GM23338 (cell line): ENCODE data around the gene AP2B1. TPM values are rescaled to one million over a fixed set of nuclear protein-coding genes. Genes with fewer than 3 reads are reported as not detected.

Experiments used
- ATAC-seq: fragments of 200-7000 bp; cut with Tn5 transposase; 3 replicates; pipeline ENCODE4 v1.9.1; 2020
- DNase-seq: peaks from one replicate; pipeline ENCODE4 v3.0.0-alpha.2; 2015; ENCODE audit warnings: low spot score
- H2AFZ ChIP-seq: fragments of 200-600 bp; sonication (generic); 2 replicates; pipeline ENCODE4 v1.8.0; 2016; ENCODE audit warnings: antibody characterized with exemption, mild to moderate bottlenecking, moderate library complexity
- H3F3A ChIP-seq: fragments of 200-600 bp; sonication (generic); replicated peaks from 2 replicates; pipeline ENCODE4 v1.8.0; 2017; ENCODE audit warnings: antibody characterized with exemption, mixed run types, low read depth
- H3K27ac ChIP-seq: fragments of 200-600 bp; sonication (generic); 2 replicates; pipeline ENCODE4 v1.6.1; 2016; ENCODE audit warnings: low read depth
- H3K27me3 ChIP-seq: fragments of 200-600 bp; sonication (generic); 2 replicates; pipeline ENCODE4 v1.8.0; 2016; ENCODE audit warnings: mild to moderate bottlenecking, mixed run types, moderate library complexity; ENCODE audit not compliant: insufficient read depth
- H3K36me3 ChIP-seq: fragments of 200-600 bp; sonication (generic); 2 replicates; pipeline ENCODE4 v1.8.0; 2016; ENCODE audit warnings: mild to moderate bottlenecking; ENCODE audit not compliant: insufficient read depth
- H3K4me1 ChIP-seq: fragments of 200-600 bp; sonication (generic); 2 replicates; pipeline ENCODE4 v1.8.0; 2016; ENCODE audit warnings: mild to moderate bottlenecking, moderate library complexity; ENCODE audit not compliant: insufficient read depth
- H3K4me2 ChIP-seq: fragments of 200-600 bp; sonication (generic); 2 replicates; pipeline ENCODE4 v1.7.1; 2017; ENCODE audit warnings: mixed run types
- H3K4me3 ChIP-seq: fragments of 200-600 bp; sonication (generic); 2 replicates; pipeline ENCODE4 v1.6.1; 2016; ENCODE audit warnings: mixed run types
- H3K79me2 ChIP-seq: fragments of 200-600 bp; sonication (generic); replicated peaks from 2 replicates; pipeline ENCODE4 v1.8.0; 2017; ENCODE audit warnings: mild to moderate bottlenecking; ENCODE audit not compliant: insufficient read depth
- H3K9me2 ChIP-seq: fragments of 200-600 bp; sonication (generic); 2 replicates; pipeline ENCODE4 v1.8.0; 2017; ENCODE audit not compliant: insufficient read depth
- H4K20me1 ChIP-seq: fragments of 200-600 bp; sonication (generic); replicated peaks from 2 replicates; pipeline ENCODE4 v1.8.0; 2017; ENCODE audit warnings: mild to moderate bottlenecking; ENCODE audit not compliant: insufficient read depth
- H3K27ac Mint-ChIP-seq: 2 replicates; pipeline ENCODE4 v1.8.0; 2020; ENCODE audit warnings: inconsistent platforms, mild to moderate bottlenecking, moderate library complexity, mixed read lengths
- H3K27me3 Mint-ChIP-seq: 3 replicates; pipeline ENCODE4 v1.8.0; 2022; ENCODE audit warnings: low read depth, mild to moderate bottlenecking, moderate library complexity, mixed read lengths, inconsistent platforms; ENCODE audit not compliant: insufficient read depth, poor library complexity
- H3K36me3 Mint-ChIP-seq: 3 replicates; pipeline ENCODE4 v1.8.0; 2021; ENCODE audit warnings: low read depth, mild to moderate bottlenecking, inconsistent platforms, moderate library complexity, mixed read lengths
- H3K4me1 Mint-ChIP-seq: 3 replicates; pipeline ENCODE4 v1.8.0; 2020; ENCODE audit warnings: mild to moderate bottlenecking, inconsistent platforms, mixed read lengths
- H3K4me3 Mint-ChIP-seq: 3 replicates; pipeline ENCODE4 v1.8.0; 2021; ENCODE audit warnings: moderate library complexity, mild to moderate bottlenecking, inconsistent platforms, mixed read lengths
- H3K9me3 Mint-ChIP-seq: 3 replicates; pipeline ENCODE4 v1.8.0; 2020; ENCODE audit warnings: moderate library complexity, mild to moderate bottlenecking, inconsistent platforms, mixed read lengths
- CREB1 ChIP-seq: fragments of 250-450 bp; sonication (Bioruptor Pico); IDR thresholded peaks from 2 replicates; pipeline ENCODE4 v1.5.0; 2020; ENCODE audit warnings: low read depth, mild to moderate bottlenecking, moderate library complexity
- ETS1 ChIP-seq: IDR thresholded peaks from 2 replicates; pipeline ENCODE4 v1.6.1; 2016; ENCODE audit warnings: antibody characterized with exemption
- EZH2 ChIP-seq: fragments of 200-600 bp; sonication (generic); IDR thresholded peaks from one replicate; pipeline ENCODE4 v1.8.0; 2017; ENCODE audit warnings: antibody characterized with exemption, mild to moderate bottlenecking, low read depth; ENCODE audit not compliant: unreplicated experiment
- EZH2phosphoT487 ChIP-seq: fragments of 200-600 bp; sonication (generic); IDR thresholded peaks from one replicate; pipeline ENCODE4 v1.8.1; 2018; ENCODE audit warnings: antibody characterized with exemption; ENCODE audit not compliant: unreplicated experiment
- JUNB ChIP-seq: IDR thresholded peaks from one replicate; pipeline ENCODE4 v1.6.1; 2016; ENCODE audit warnings: antibody characterized with exemption; ENCODE audit not compliant: unreplicated experiment
- NANOG ChIP-seq: IDR thresholded peaks from 2 replicates; pipeline ENCODE4 v1.6.1; 2016; ENCODE audit warnings: antibody characterized with exemption, borderline replicate concordance
- POLR2AphosphoS5 ChIP-seq: IDR thresholded peaks from 2 replicates; pipeline ENCODE4 v1.6.1; 2016; ENCODE audit warnings: antibody characterized with exemption, low read depth
- REST ChIP-seq: IDR thresholded peaks from one replicate; pipeline ENCODE4 v1.6.1; 2018; ENCODE audit warnings: antibody characterized with exemption; ENCODE audit not compliant: unreplicated experiment
- STAT1 ChIP-seq: IDR thresholded peaks from one replicate; pipeline ENCODE4 v1.6.1; 2016; ENCODE audit warnings: antibody characterized with exemption; ENCODE audit not compliant: unreplicated experiment
- ZNF114 ChIP-seq: fragments of 250-450 bp; sonication (Bioruptor Pico); IDR thresholded peaks from 2 replicates; pipeline ENCODE4 v1.5.0; 2020; ENCODE audit warnings: mild to moderate bottlenecking, moderate library complexity
- ZNF331 ChIP-seq: fragments of 250-450 bp; sonication (Bioruptor Pico); IDR thresholded peaks from 2 replicates; pipeline ENCODE4 v1.5.0; 2020; ENCODE audit warnings: low read depth, mild to moderate bottlenecking, moderate library complexity
- polyA plus RNA-seq: library from polyadenylated mRNA; unstranded; fragments of >200 nt; fragmentation: Nextera tagmentation; extraction: Ambion mirVana; gene quantifications from 2 replicates; pipeline ENCODE4 v1.2.1, GENCODE V29; 2016
- total RNA-seq: library from RNA; depleted of rRNA; stranded (reverse); fragments of >200 nt; shearing (Covaris generic); gene quantifications from 2 replicates; pipeline ENCODE4 v1.2.3, GENCODE V29; 2014
- TF ChIP-seq, protein P1 (sequence below): fragments of 250-450 bp; sonication (Bioruptor Pico); IDR thresholded peaks from 2 replicates; pipeline ENCODE4 v1.5.0; 2020; ENCODE audit warnings: mild to moderate bottlenecking, moderate library complexity
- TF ChIP-seq, protein P2 (sequence below), 2 experiments: fragments of 200-600 bp in 1 of 2; sonication (generic) in 1 of 2; conservative IDR thresholded peaks; 2 replicates each; pipeline versions ENCODE4 v1.5.1 to v1.6.1; 2016 to 2017; ENCODE audit warnings: antibody characterized with exemption in 2 of 2, low read depth in 2 of 2, mild to moderate bottlenecking in 2 of 2, moderate library complexity in 1 of 2

The AP2B1 gene
- total and polyA plus RNA-seq, 2 experiments from 2014 or later, result 89.7 to 144 TPM

DNA sequence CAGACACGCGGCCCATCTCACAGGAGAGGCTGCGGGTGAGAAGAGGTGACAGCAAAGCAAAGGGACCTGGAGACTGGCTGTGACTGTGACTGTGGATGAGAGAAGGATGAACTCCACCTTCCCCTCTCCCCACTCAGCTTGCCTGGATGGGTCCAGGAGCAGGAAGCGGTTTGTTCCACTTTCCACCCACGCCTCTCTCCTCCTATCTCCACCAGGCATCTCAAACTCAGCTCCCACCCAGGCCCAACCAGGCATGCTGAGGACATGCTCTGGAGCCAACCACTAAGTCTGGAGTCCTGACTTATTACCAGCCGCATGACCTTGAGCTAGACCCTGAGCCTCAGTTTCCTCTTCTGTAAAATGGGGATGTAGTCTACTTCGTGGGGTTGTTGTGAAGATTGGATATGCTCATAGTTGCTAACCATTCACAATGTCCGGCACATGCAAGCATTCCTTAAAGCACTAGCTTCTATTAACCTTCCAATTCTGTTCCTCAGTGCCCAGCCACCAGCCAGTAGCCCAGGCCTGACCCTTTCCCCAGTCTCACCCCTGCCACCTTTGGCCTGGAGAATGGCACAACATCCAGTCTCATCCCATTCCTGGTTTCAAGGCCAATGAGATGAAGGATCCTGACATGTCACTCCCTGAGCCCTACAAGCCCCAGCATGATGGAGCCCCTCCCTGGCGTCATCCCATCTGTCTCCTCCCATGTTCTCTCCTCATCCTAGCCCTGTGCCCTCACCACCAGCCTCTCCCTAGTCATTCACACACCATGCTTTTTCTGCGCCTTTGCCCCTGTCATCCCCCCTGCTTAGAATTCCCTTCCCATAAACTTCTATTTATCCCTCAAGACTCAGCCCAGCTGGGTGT lies 163.6 kb downstream of the AP2B1 start:
- peak overlapping the region; percentile 97 for H2AFZ ChIP-seq
- no peak overlapping the region for H3K27ac ChIP-seq
- TF ChIP-seq STAT1 (no peak), ZNF114 (CRISPR knock-in tag) (no peak), JUNB (no peak), EZH2phosphoT487 (no peak), ETS1 (no peak), CREB1 (CRISPR knock-in tag) (no peak), NANOG (no peak), ZNF331 (CRISPR knock-in tag) (no peak), REST (no peak), EZH2 (no peak), POLR2AphosphoS5 (no peak)
- TF ChIP-seq, protein P1, sequence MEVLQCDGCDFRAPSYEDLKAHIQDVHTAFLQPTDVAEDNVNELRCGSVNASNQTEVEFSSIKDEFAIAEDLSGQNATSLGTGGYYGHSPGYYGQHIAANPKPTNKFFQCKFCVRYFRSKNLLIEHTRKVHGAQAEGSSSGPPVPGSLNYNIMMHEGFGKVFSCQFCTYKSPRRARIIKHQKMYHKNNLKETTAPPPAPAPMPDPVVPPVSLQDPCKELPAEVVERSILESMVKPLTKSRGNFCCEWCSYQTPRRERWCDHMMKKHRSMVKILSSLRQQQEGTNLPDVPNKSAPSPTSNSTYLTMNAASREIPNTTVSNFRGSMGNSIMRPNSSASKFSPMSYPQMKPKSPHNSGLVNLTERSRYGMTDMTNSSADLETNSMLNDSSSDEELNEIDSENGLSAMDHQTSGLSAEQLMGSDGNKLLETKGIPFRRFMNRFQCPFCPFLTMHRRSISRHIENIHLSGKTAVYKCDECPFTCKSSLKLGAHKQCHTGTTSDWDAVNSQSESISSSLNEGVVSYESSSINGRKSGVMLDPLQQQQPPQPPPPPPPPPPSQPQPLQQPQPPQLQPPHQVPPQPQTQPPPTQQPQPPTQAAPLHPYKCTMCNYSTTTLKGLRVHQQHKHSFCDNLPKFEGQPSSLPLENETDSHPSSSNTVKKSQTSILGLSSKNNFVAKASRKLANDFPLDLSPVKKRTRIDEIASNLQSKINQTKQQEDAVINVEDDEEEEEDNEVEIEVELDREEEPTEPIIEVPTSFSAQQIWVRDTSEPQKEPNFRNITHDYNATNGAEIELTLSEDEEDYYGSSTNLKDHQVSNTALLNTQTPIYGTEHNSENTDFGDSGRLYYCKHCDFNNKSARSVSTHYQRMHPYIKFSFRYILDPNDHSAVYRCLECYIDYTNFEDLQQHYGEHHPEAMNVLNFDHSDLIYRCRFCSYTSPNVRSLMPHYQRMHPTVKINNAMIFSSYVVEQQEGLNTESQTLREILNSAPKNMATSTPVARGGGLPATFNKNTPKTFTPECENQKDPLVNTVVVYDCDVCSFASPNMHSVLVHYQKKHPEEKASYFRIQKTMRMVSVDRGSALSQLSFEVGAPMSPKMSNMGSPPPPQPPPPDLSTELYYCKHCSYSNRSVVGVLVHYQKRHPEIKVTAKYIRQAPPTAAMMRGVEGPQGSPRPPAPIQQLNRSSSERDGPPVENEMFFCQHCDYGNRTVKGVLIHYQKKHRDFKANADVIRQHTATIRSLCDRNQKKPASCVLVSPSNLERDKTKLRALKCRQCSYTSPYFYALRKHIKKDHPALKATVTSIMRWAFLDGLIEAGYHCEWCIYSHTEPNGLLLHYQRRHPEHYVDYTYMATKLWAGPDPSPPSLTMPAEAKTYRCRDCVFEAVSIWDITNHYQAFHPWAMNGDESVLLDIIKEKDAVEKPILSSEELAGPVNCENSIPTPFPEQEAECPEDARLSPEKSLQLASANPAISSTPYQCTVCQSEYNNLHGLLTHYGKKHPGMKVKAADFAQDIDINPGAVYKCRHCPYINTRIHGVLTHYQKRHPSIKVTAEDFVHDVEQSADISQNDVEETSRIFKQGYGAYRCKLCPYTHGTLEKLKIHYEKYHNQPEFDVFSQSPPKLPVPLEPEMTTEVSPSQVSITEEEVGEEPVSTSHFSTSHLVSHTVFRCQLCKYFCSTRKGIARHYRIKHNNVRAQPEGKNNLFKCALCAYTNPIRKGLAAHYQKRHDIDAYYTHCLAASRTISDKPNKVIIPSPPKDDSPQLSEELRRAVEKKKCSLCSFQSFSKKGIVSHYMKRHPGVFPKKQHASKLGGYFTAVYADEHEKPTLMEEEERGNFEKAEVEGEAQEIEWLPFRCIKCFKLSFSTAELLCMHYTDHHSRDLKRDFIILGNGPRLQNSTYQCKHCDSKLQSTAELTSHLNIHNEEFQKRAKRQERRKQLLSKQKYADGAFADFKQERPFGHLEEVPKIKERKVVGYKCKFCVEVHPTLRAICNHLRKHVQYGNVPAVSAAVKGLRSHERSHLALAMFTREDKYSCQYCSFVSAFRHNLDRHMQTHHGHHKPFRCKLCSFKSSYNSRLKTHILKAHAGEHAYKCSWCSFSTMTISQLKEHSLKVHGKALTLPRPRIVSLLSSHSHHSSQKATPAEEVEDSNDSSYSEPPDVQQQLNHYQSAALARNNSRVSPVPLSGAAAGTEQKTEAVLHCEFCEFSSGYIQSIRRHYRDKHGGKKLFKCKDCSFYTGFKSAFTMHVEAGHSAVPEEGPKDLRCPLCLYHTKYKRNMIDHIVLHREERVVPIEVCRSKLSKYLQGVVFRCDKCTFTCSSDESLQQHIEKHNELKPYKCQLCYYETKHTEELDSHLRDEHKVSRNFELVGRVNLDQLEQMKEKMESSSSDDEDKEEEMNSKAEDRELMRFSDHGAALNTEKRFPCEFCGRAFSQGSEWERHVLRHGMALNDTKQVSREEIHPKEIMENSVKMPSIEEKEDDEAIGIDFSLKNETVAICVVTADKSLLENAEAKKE (CRISPR knock-in tag), result no peak
- TF ChIP-seq, protein P2, sequence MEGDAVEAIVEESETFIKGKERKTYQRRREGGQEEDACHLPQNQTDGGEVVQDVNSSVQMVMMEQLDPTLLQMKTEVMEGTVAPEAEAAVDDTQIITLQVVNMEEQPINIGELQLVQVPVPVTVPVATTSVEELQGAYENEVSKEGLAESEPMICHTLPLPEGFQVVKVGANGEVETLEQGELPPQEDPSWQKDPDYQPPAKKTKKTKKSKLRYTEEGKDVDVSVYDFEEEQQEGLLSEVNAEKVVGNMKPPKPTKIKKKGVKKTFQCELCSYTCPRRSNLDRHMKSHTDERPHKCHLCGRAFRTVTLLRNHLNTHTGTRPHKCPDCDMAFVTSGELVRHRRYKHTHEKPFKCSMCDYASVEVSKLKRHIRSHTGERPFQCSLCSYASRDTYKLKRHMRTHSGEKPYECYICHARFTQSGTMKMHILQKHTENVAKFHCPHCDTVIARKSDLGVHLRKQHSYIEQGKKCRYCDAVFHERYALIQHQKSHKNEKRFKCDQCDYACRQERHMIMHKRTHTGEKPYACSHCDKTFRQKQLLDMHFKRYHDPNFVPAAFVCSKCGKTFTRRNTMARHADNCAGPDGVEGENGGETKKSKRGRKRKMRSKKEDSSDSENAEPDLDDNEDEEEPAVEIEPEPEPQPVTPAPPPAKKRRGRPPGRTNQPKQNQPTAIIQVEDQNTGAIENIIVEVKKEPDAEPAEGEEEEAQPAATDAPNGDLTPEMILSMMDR (conservative IDR thresholded peaks at IDR 0.05; ENCODE audit: low read depth in 2 of 2), result no peak
- Mint-ChIP-seq H3K4me1 (peaks cover 31% of the 10 kb centered on the region), H3K27me3 (peaks cover 36% of the 10 kb centered on the region), H3K27ac (no peak overlapping the region), H3K36me3 (no peaks in the 10 kb centered on the region), H3K4me3 (peak overlapping the region; percentile 64), H3K9me3 (no peaks in the 10 kb centered on the region)
- peaks cover 24% of the 10 kb centered on the region for H3K27me3 ChIP-seq
- no peaks in the 10 kb centered on the region for H3K79me2 ChIP-seq
- peak overlapping the region; percentile 59 for H3K4me3 ChIP-seq
- no peaks in the 10 kb centered on the region for H3F3A ChIP-seq
- DNase-seq, result no peak
- H3K9me2 ChIP-seq, result no peaks in the 10 kb centered on the region
- ATAC-seq, result no peak; the same call in 2 of the 3 replicates
- no peaks in the 10 kb centered on the region for H3K36me3 ChIP-seq
- H4K20me1 ChIP-seq, result no peaks in the 10 kb centered on the region
- H3K4me1 ChIP-seq, result peaks cover 6% of the 10 kb centered on the region; the same call in 1 of the 2 replicates
- H3K4me2 ChIP-seq, result peak overlapping the region; percentile 89
